ENCODE data around the gene ENOSF1.
"Not testable (repeated sequence)": the region's sequence is repeated elsewhere in the genome, so short reads cannot be mapped to it uniquely, and the experiment has no call there.

The ENOSF1 gene

GRCh38 chr18:712401-713134 lies at the start of gene ENOSF1:
ENOSF1 (minus strand) TSS chr18:712630; CDS start chr18:712587, 43 bp downstream.
- DNase-seq = peak; percentile 94

GRCh38 chr18:759864-760263 lies 47.4 kb upstream of the ENOSF1 start:
- DNase-seq = not testable (repeated sequence)

- DNase-seq = no peak
These were observed 43.1 kb upstream of the ENOSF1 start for GRCh38 chr18:755506-755905.

- DNase-seq = no peak
These were observed 42.2 kb upstream of the ENOSF1 start for GRCh38 chr18:754656-755055.

- no peak for DNase-seq
These were observed 38.0 kb upstream of the ENOSF1 start for GRCh38 chr18:750456-750855.

- DNase-seq = no peak
These were observed 32.6 kb upstream of the ENOSF1 start for GRCh38 chr18:744832-745597.

GRCh38 chr18:741931-742512 lies 29.6 kb upstream of the ENOSF1 start:
- no peak for DNase-seq

- DNase-seq = no peak
These were observed 19.9 kb upstream of the ENOSF1 start for GRCh38 chr18:732371-732770.

- no peak for DNase-seq
These were observed 18.8 kb upstream of the ENOSF1 start for GRCh38 chr18:731185-731584.

GRCh38 chr18:730692-731091 lies 18.3 kb upstream of the ENOSF1 start:
- no peak for DNase-seq

- DNase-seq = not testable (repeated sequence)
These were observed 17.7 kb upstream of the ENOSF1 start for GRCh38 chr18:730120-730519.

- no peak for DNase-seq
These were observed 13.2 kb upstream of the ENOSF1 start for GRCh38 chr18:725646-726045.

- no peak for DNase-seq
These were observed 11.2 kb upstream of the ENOSF1 start for GRCh38 chr18:723541-724080.

GRCh38 chr18:717003-717402 lies 4.6 kb upstream of the ENOSF1 start:
- no peak for DNase-seq

GRCh38 chr18:715626-716025 lies 3.2 kb upstream of the ENOSF1 start:
- DNase-seq = no peak

GRCh38 chr18:713135-713490 lies 683 bp upstream of the ENOSF1 start:
- DNase-seq = no peak

GRCh38 chr18:711657-712400 lies 601 bp downstream of the ENOSF1 start:
- DNase-seq = peak; percentile 88

- no peak for DNase-seq
These were observed 1.1 kb downstream of the ENOSF1 start for GRCh38 chr18:711310-711656.

GRCh38 chr18:710418-711300 lies 1.8 kb downstream of the ENOSF1 start:
- DNase-seq = no peak

GRCh38 chr18:709771-710170 lies 2.7 kb downstream of the ENOSF1 start:
- DNase-seq = no peak

- no peak for DNase-seq
These were observed 4.3 kb downstream of the ENOSF1 start for GRCh38 chr18:708096-708495.

- no peak for DNase-seq
These were observed 6.0 kb downstream of the ENOSF1 start for GRCh38 chr18:706405-706804.
